CD4-positive, alpha-beta T cell treated with Interleukin-4 for 4 hours (primary cell): ENCODE data around the gene CELF4.
A peak's percentile ranks its signal among the peaks of the same experiment; 100 is the strongest.
"Not testable (repeated sequence)": the region's sequence is repeated elsewhere in the genome, so short reads cannot be mapped to it uniquely, and the experiment has no call there.

Experiments
- DNase-seq: peaks from one replicate; pipeline ENCODE4 v3.0.0-alpha.2; 2020

Gene CELF4

GRCh38 chr18:37385846-37386778 lies 179.5 kb downstream of the CELF4 start:
- DNase-seq: peak; percentile 53

DNA sequence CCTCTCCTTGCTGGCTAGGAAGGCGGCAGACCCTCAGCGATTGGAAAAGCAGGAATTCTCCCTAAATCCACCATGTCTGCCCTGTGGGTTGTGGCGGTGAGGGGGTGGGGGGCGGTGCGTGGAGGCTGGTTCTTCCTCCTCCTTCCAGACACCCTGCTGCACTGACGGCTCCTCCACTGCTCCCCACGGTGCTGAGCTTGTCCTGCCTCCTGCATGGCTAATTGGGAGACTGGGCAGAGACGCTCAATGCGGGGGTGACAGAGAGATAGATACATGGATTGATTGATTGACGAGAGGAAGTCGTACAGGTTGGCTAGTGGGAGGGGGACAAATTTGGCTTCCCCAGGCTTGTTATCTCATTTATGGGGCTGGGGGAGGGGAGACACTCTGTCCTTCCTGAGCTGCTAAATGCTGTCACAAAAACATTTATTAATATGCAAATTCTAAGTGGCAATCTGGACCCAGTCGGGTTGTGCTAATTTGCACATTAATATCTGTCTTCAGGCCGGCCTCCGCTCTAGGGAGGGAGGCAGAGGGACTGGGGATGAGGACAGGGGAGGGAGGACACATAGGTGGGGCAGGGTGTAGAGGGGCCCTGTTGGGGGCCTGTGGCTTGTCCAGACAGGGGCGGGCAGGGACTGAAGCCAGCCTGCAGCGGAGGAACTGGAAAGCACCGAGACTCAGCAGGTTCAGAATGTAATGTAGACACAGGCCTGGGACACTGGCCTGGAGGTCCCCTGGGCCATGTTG lies 181.6 kb downstream of the CELF4 start:
- no peak for DNase-seq

DNA sequence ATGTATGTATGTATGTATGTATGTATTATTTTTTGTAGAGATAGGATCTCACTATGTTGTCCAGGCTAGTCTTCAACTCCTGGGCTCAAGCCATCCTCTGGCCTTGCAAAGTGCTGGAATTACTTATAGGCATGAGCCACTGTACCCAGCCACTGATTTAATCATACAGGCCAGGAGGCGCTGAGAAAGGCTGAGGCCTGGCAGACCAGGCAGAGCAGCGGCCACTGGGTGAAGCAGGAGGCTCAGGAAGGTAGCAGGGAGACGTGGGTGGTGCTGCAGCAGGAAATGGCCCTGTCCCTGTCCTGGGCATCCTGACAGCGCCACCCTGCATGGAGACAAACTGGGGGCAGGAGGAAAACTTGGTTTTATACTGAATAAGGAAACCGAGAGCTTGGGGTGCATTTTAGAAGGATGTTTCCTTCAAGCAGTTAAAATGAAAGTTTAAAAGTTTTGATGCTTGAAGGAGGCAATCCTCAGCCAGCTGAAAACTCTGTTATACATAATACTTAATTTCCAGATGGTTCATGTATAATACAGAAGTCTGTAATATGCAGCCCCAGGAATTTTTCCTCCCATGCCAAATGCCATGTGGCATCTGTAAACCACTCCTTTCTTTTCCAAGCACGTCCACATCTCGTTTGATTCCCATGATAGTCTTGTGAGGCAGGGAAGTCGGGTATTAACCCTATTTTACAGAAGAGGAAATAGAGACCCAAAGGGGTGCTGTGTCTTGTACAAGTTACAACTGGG lies 182.4 kb downstream of the CELF4 start:
- no peak for DNase-seq

DNA sequence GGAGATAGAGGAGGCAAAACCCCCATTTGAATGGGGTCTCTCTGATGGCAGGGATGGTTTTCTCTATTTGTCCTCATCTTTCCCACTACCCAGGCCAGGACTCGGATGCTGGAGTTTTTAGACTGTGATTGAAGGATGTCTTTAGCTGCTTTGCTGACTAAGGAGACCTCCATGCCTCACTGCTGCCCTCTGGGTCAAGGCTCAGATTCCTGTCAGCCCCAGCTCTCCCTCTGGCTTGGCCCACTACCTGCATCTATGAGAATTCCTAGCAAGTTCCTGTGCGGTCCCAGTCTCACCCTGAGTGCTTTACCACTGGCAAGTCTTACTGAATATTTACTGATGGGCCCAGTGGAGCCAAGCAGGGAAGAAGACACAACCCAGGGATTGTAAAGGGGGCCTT lies 184.0 kb downstream of the CELF4 start:
- DNase-seq: no peak

DNA sequence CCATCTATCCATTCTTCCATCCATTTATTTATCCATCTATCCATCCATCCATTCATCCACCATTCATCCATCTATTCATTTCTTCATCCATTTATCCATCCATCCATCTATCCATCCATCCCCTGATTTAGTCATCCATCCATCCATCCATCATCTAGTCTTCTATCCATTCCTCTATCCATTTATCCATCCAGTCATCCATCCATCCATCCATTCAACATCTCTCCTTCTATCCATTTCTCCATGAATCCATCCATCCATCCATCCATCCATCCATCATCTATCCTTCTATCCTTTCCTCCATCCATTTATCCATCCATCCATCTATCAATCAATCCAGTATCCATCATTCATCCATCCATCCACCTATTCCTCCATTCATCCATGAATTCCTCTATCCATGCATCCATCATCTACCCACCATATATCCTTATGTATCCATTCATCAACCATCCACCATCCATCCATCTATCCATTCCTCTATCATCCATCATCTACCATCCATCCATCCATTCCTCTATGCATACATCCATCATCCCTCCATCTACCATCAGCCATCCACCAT lies 185.0 kb downstream of the CELF4 start:
- no peak for DNase-seq

- no peak for DNase-seq
These were observed 187.1 kb downstream of the CELF4 start for GRCh38 chr18:37378336-37379010.

GRCh38 chr18:37375181-37375580 lies 190.4 kb downstream of the CELF4 start:
- no peak for DNase-seq

- DNase-seq: no peak
These were observed 197.3 kb downstream of the CELF4 start for GRCh38 chr18:37368110-37368954.

DNA sequence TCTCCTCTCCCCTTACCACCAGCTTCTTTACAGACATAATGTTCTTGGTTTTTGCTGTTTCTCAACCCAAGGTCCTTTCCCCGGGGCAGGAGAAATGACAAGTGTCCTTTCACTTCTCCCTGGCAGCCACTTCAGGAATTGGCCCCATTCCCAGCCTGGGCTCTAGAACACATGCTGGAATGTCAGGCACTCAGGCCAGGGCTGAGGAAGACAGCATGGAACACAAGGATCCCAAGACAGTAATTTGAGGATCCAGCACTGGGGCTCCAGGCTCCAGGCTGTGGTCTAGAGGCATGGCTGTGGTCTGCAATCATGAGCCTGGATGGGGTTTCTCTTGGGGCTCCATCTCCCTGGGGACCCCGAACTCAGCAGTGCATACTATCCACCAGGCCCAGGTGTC lies 201.4 kb downstream of the CELF4 start:
- DNase-seq: no peak

- DNase-seq: no peak
These were observed 203.3 kb downstream of the CELF4 start for GRCh38 chr18:37362158-37362890.

DNA sequence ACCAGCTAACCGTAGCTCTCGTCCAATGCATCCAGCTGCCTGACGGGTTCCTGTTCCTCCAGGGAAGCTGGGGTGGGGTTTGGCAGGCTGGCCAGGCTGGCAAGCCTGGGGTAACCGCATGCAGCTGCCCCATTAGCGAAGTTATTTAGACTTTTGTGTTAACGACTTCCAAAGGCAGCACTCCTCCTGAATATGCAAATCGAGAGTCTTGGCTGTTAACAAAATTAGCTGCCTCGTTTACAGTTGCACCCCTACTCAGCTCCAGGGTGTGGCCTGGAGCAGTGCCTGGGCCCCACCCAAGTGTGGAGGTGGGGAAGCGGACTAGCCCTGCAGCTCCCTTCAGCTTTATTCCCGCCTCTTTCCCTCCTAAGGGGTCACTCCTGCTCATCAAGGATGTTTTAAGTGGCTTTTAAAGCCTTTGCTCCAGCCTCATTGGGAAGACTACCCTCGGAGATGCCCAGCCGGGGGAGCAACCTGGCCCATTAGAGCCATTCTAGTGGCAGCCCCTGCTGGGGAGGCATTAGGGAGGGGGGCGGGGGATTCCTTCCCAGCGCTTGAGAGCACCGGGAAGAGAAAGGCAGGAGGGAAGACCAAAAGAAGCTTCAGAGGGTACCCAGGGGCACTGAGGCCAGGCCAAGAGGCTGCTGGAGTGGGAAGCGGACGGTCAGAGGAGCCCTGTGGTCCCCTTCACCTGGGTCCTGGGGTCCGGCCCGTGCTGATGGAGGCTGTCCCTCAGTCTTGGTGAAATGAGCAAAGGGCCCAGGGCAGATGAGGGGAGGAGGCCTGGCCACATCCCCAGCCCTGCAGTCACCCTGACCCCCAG lies 204.1 kb downstream of the CELF4 start:
- no peak for DNase-seq

GRCh38 chr18:37358061-37358460 lies 207.5 kb downstream of the CELF4 start:
- DNase-seq: not testable (repeated sequence)

DNA sequence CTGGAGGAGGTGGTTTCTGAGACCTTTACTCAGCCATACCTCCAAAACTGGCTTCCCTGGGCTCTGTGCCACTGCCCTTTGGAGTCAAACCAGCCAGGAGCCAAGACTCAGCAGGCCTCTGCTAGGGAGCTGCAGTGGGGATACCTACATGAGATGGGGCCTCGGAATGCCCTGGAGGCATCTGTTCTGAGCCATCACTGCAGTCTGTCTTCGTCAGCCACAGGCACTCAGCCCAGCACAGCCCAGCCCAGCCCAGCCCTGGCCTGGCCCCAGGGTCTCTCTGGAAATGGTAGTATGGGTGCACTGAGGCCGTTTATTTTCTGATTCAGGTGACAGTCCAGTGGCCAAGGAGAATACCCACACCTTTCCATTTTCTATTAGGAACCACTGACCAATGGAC lies 209.8 kb downstream of the CELF4 start:
- DNase-seq: no peak

DNA sequence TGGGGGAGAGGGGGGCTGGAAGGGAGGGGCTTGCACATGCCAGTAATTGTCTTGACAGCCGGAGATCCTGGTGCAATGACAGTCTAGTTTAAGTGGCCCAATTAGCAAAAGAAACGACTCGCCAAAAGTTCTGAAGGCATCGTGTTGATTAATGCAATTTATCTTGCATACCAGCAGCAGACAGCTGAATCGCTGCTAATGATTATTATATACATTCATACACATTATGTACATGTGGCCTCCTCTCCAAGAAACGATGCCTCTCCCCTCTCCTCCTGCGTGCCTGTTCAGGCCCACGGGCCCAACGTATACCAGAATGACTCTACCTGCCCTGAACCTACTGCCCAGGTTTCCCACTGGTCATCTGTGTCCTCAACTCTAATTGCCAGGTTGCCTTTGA lies 214.5 kb downstream of the CELF4 start:
- no peak for DNase-seq

- DNase-seq: no peak
These were observed 216.9 kb downstream of the CELF4 start for GRCh38 chr18:37348729-37349128.

DNA sequence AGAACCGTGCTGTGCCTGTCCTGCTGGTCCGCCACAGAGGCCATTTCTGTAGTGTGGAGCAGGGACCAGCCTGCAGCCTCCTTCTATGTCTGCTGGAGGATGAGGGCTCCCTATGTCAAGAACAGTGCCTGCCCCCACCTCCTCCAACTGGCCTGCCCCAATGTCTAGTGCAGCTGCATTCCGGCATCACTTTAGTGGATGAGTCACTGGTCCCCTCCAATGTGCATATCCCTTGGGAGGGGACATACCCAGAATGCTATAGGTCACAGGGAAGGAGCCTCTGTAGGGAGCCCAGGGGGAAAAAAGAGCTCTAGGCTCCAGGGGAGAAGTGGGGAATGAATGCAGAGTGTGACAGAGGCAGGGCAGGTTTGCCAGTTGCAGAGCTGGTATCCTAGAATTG lies 219.6 kb downstream of the CELF4 start:
- no peak for DNase-seq

DNA sequence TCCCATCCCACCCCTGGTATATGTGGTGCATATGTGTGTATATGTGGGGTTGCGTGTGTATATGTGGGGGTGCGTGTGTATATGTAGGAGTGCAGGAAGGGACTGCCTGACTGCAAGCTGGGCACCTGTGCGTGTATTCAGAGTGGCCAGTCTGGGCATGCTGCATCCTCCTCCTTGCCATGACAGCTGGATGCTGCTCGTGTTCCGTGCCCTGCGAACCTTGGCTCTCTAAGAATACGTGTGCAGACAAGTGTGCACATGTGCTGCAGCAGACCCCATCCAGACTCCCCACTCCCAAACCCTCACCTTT lies 222.1 kb downstream of the CELF4 start:
- no peak for DNase-seq

DNA sequence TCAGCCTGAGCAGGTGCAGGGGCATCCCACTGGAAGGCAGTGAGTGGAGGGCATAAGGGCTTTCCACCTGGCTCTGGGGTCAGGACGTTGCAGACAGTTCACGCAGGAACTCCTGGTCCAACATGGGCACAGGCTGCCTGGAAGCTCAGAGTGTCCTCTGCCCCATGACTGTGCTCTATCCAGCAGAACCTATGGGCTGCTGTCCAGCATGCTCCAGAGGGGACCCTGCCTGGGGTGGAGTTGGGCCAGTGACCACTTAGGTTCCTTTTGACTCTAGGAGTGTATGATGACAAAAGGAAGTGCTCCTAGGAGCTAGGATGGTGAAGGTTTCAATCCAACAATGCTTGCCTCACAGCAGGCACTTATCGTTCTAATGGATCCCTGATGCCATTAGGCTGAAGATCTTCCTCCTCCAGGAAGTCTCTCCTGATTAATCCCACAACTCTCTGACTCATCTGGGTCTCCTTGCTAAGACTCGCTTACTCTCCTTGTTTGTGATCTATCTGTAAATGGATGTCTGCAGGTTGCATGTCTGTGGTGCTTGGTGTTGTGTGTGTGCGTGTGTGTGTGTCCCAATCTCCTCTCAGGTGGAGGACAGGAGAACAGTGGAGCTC lies 224.0 kb downstream of the CELF4 start:
- DNase-seq: no peak

- no peak for DNase-seq
These were observed 224.6 kb downstream of the CELF4 start for GRCh38 chr18:37341016-37341415.
